ENCODE results near the gene GBX2.

GBX2 gene

DNA sequence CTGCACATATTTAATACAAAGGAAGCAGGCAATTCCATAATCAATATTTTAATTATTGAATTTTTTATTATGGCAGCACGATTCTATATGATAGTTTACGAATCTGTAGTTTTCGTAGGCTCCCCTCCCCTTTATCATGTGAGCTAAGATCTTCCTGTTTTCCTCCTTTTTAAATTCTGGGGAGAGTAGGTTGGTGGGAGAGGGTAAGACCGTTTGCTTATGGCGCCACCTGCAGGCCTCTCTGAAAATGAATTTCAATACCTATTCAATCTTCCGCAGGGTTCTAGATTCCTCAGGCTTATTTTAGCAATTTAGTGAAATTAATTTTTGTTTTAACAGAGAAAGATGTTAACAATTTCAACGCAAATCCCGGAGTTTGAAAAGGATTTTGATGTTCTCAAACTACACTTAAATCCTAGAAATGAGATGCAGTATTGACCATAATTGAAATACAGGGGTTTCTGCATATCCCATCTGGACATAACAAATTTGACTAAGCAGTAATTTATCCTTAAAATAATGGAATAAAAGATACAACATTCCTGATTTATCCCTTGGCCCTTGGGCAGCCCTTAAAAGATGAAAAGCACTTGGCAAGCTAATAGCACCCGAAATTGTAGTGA, 12.8 kb upstream of the GBX2 start:
- DNase-seq (ENCODE audit: low spot score): peak; percentile 83

DNA sequence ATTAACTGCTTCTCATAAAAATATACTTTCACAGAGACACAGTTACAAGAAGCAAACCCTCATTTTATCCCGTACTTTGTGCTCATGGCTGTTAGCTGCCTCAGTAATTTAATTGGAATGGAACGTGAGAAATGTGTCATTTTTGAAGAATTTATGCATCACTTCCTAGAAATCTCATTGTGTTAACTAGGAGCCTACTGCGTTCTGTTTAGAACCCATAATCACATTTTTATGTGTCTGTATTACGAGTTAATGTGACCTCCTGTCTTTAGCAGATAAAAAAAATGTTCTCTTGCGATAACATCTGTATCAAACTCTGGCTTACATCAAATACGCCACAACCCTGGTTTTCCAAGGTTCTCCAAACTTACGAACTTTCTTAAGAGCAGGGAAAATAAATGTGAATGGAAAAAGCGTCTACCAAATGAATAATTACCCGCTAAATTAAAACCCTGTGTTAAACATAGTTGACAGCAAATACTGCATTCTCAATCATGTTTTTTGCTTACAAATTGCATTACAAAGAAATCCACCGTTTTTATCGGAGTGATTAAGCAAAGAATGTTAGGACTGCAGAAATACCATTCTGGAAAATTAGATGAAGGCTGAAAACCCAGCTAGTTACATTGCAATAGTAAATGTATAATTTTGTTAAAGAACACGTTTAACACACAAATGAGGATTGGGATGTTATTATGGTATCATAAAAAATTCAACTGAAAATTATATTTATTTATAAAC, 12.1 kb upstream of the GBX2 start:
- DNase-seq (ENCODE audit: low spot score): no peak

DNA sequence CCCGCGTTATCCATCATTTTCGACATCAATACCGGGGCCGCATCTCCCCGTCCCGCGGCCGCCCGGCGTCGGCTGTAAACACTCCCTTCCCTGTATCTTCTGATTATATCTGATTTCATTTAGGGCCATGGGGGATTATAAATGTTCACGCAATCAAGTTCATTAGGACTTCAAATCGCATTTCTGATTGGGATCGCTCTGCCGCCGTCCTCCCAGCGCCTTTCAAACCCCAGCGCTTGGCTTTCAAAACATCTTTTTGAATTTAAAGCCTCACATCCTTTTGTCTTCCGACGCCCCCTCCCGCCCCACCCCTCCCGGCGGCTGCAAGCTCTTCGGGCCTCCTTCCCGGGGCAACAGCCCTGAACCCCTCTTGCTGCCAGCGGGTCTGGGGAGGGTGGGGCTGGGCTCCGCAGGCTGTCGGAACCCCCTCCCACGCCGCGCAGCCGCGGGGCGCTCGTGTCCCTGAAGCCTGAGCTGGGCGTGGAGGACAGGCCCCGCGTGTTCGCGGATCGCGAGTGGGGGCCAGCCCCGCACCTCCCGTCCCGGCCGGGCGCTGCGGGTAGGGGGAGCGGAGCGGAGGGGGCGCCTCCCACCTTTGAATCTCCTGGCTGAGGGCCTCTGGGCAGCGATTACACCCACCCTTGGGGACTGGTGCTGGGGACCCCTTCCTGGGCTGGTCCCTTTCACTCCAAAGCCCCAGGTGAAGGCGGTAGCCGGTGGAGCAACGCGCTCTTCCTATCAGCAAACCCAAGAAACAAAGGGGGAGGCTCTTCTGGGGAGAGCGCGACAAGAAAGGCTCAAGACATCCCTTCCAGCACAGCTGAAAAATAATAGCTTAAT, 11.3 kb upstream of the GBX2 start:
- no peak for DNase-seq (ENCODE audit: low spot score)

DNA sequence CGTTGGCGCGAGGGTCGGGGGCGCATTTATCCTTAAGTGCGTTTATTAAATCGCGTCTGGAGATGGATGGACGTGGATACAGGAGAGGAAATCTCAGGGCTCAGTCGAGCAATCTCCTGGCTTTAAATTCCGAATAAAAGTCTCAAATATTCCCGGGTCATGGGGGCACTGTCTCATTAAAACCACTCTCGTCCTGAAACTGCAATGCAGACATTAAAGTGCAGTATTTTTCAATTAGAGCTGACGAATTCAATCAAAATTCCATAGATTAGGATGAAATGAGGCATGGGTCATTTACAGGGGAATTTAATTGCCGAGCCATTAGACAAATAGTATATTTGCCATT, 10.7 kb upstream of the GBX2 start:
- DNase-seq (ENCODE audit: low spot score): no peak

DNA sequence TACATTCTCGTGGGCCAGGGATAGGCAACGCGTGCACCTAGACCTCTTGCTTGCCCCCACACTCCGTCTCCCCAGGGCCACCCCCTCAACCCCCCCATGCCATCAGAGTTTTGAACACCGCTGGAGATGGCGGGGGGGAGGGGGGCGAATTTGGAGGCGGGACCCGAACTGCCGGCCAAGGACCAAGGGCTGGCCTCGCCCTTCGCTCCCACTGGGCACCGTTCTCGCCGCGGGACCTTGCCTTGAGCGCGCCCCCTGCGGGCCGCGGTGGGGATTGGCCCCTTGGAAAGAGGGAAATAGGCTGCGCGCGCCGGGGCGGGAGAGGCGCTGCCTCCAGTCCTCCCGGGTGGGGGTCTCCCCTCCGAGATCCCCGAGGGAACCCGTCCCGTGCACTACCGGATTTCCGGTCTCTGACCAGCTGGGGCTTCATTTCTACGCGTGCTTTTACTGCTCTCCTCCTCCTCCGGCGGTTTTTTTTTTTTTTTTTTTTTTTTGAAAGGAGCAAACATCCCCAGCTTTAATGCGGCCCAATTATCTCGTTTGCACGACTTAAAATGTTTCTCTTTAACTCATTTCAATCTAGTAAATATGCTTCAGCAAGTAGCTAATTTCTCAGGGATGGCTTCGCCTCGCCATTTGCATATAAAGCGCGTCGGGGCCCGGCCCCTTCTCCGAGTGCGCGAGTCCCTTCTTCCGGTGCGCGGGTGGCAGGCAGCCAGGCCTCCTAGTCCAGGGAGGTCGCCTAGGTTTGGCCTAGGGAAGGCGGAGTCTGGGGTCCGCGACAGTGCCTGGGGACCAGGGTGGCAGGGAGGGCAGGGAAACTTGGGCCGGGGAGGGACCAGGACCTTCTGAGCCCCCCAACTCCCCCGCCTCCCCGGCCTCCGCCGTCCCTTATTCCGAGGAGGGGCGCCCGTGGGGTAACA, 10.0 kb upstream of the GBX2 start:
- peak; percentile 86 for DNase-seq (ENCODE audit: low spot score)

DNA sequence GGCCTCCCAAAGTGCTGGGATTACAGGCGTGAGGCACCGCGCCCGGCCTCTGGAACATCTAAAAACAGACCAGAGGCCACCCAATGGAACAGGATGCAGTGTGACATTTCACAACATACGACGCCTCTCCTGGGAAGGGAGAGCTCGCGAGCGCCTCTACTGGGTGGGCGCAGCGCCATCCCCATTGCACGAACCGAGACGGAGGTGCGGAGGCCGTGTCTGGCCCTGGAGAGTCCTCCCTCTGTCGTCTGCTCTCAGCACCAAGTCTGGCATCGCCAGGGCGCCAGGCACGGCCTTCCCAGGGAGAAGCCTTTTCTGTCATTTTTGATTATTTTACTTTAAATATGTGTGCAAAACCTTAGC, 9.4 kb upstream of the GBX2 start:
- DNase-seq (ENCODE audit: low spot score): peak; percentile 72

DNA sequence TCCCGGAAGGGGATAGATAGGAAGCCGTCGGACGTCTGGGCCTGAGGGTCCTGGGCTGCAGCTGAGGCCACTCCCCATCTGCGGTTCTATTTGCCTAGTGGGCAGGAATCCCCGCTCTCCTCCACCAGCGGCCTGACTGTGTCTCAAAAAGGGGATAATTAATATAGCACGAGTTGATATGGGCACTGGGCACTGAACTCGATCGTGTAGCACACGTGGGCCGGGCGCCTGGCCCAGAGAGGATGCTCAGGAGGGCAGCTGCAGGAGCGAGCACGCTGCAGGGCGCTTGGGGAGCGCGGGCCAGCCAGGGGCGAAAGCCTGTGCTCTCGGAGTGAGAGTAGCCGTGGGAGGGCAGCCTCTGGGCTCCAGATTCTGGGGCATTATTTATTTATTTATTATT, 8.8 kb upstream of the GBX2 start:
- DNase-seq (ENCODE audit: low spot score): no peak

DNA sequence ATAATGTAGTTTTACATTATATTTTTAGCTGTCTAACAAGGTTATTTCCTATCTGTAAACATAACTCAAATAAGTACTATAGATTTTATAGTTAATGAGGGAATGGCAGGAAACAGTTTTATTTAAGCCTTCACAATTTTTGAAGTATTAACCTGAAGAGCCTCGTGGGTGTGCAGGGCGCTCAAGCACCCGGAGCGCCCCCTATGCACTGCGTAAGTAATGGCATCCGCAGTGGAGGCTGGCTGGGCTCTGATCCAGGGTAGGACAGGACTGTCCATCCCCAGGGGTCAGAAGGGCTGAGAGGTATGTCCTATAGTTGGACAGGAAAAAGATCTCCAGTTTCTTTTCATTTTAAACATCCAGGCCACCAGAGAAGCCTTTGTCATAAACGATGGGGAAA, 8.2 kb upstream of the GBX2 start:
- DNase-seq (ENCODE audit: low spot score): peak; percentile 60

DNA sequence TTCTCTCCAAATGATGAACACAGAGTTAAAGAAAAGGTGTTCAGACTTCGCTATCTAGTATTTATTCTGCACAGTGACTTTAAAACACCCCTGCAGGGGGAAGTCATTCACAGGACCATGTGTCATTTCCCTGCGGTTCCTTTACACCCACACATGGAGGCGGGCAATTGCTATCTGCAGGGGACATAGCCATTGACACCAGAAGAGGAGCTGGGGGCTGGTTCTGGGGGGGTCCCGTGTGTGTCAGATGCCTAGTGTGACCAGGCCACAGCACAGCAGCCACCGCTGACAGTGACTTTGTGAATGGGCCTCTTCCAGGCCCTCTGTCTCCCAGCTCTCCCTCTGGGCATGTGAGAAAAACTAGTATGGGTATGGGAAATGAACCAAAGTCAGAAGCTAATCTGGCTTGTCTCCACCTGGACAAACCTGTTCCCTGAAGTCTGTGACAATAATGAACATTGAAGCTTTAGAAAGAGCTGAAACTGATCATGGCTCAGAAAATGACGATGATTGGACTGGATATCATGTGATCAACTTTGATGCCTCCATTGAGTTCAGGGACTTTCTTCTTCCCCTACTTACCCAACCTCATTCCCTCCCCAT, 7.5 kb upstream of the GBX2 start:
- no peak for DNase-seq (ENCODE audit: low spot score)

DNA sequence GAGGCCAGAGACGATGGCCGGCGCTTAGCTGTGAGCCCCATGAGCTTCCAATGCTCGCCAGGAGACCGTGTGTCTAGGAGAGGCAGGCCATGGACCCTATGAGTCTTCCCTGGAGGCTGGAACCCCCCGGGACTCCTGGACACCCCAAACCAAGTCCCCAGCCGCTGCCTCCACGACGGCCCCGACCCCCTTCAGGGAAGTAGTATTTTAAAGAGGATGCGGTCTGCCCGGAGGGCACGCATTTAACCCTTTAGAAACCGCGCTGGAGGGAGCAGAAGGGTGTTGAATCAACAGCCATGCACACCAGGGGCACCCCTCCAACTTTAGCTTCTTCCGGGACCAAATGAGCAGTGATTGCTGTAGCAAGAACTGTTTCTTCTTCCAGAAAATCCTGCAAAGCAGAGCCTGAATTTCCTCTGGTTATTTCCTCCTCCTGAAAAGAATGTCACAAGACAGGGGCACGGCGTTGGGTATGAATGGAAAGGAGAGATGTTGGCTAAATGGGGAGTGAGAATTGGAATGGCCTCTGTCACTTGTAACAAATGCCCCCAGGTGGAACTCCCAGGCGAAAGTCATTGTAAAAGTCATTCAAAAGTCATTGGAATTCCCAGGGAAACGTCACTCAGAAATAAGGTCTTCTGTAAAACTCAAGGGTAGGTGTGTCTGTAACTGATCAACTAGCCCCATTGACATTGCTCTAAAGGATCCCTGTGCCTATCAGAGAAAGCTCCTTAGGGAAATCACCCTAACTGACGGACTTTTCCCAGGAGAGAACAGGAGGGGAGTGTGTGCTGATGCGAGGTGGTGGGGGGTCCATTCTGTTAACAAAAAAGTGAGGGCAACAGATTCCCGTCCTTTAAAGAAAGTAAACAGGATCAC, 5.8 kb upstream of the GBX2 start:
- DNase-seq (ENCODE audit: low spot score): no peak

DNA sequence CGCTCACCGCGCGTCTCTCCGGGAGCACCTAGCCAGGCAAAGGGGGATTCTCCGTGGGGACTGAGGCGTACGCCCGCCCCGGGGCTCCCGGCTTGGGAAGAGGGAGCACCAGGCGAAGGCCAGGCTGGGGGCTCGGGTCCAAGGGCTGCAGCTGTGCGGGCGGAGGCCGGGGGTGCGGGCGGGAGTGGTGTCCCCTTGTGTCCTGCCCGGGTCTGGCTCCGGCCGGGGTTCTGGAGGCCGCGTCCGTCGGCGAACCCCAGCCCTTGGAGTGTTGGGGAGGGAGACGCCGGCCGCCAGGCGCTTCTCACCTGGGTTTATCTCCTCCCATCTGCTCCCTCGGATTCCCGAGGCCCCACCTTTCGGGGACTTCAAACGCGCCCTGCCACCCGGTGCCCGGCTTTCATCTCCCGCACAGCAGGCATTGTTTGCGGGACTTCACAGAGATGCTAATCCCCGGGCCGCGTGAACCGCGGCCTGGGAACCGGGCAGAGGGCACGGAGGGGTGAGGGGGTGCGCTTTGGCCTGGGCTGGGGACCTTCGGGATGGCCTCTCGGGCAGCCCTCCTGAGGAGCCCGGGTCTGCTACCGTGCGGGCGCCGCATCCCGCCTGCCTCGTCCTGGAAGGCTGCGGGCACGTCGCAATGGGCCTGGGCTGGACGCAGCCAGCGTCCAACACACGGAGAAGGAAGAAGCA, 5.0 kb upstream of the GBX2 start:
- DNase-seq (ENCODE audit: low spot score): no peak

DNA sequence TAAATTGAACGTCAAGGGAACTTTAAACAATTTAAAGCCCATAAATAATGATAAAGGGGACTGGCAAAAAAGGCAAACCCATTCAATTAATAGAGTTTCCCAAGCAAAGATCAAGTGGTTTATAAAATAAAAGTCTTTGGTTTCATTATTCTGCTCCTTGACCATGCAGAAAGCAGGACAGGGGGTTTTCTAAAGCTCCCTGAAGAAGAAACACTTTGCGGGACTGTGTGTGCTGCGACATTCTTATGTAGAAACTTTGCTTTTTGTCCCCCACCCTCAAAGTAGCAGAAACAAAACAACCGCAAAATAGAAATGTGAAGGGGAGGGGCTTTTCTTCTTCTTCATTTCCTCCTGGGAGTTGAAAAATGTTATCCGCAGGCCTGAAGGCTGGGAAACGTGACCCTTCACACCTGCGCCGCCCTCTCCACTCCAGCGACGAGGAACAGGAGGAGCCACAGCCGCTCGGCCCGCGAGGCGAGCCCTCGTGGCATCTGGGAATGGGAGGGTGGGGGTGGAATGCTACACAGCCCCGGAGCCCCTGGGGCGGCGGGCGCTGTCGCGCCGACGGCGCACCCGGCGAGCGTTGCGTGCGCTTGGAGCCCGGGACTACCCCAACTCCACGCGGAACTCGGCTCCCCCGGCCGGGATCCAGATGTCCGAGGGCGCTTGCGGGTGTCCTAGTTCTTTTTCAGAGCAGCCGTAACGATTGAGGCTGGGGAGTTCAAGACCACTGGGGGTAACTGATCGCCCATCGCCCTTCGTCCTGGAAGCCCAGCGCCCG, 4.3 kb upstream of the GBX2 start:
- DNase-seq (ENCODE audit: low spot score): no peak

DNA sequence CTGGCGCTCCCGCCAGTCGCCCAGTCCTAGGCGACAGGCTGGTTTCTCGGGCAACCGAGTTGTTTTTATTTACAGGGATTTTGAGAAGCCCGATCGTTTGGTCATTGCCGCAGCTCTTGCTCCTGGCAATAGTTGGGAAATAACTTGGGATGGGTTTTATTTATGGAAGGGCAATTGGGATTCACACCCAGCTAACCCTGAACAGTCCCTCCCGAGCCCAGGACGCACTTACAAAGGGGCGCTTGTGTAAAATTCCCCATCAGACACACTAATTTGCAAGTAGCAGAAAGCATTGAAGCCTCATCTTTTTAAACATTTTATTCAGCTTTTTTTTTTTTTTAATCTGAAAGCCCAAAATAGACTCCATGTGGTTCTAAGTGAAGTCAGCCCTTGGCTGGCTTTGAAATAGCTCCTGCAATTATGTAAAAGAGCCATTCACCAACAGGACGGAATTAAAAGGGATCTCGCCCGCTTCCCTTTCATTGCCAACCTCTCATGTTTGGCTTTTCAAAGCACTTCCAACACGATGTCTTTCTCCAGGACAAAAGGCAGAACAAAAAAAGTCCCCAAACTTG, 3.6 kb upstream of the GBX2 start:
- no peak for DNase-seq (ENCODE audit: low spot score)

DNA sequence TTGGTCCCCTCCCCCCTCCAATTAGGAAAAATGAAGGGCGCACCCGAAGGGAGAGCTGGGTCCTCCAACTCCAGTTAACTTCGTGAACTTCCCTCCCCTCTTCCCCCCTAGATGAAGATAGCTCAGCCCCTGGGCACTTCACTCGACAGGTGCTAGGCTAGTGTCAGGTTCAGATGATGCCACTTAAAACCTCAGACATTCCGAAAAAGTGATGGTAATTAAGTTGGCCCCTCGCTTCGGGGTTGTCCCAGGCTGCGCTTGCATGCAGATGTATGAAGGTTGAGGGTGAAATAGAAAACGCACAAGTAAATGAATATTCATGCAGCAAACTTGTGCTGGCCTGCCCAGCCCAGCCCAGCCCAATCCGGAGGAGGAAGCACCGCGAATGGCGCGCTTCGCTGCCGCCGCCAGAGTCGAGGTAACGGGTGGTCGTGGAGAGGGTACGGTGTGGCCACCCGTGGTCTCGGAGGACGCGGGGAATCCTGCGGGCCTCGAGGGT, 3.0 kb upstream of the GBX2 start:
- DNase-seq (ENCODE audit: low spot score): no peak

DNA sequence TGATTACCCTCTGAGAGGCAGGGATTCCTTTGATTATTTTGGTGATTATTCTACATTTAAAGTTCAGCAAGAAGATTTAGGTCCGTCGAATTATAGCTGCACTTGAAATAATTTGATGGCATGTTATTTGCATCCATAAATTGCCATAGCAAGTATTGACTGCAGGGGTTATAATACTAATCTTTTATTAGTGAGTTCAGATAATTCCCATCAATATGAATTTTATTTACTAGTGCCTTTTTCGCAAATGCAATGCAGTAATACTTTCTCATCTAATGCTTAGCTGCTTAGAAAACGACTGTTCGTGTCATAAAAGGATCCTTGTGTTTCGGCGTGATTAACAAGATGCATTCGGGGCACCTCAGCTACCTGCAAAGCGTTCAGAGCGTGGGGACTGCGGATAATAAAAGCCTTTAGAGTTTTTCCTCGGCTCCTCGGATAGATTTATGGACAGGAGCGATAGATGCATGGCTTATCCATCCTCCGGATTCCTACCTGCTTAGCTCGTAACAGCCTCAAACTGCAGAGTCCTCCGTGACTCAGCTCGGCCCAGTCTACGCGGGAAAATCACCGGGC, 2.5 kb upstream of the GBX2 start:
- DNase-seq (ENCODE audit: low spot score): no peak

DNA sequence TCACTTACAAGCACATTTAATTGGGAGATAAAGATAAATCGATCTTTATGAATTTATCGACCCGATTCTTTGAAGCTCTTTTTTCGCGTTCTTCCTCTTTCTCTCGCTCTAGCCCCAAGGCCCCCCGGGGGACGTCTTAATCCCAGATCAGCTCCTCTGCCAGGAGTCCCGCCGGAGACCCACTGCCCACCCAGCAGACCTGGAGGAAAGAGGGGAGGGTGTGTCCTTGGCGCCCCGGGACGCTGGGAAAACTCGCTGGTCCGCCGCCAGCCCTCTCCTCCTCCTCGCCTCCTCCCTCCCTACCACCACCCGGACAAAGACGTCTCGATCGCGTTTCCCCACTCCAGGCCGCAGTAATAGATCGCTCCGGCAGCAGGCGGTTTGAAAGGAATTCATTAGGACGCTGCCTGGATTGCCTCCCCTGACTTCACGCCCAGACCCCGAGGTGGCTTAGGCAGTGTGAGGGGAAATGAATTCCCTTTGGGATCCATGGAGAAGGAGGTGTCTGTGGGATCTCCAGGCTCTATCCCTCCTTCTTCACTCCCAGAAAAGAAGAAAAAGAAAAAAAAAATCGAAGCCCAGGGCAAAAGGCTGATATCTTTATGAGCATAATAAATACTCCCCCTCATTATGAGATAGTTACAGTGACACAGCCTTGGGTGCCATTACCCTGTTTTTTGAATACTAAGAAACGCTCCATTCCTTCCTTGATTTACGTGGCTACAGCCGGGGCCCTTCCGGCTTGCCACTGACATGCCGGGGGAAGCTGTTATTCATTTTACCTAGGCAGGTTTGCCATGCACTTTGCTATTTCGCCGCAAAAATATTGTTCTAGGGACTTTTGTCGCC, 1.8 kb upstream of the GBX2 start:
- no peak for DNase-seq (ENCODE audit: low spot score)

DNA sequence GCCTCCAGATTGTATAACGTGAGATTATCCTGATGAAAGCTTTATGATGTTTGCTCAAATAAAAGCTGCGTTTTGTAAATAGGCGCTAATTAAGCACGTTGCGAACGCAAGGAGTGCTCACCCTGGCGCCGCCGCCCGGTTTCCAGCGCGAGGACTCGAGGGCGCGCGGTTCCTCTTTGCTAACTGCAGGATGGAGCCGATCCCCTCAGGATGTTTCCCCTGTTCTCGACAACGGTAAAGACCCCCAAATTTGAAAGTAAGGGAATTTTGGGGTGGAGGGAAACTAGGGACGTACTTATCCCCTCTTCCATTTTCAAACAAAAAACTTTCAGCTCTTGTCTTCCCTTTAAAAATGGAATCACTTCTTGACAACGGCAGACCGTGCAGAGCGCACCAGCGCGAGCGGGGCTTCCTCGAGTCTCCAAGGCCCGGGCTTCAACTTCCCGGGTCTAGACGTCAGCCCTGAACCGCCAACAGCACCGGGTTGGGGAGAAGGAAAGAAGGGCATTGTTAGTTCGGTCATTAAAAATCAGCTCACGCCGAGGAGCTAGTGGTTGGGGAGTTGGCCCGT, 1.1 kb upstream of the GBX2 start:
- no peak for DNase-seq (ENCODE audit: low spot score)

Data from iPS-NIHi11 (cell line).